Inflammatory macrophage (primary cell): ENCODE data around the gene CRADD.
"Not testable (repeated sequence)": the region's sequence is repeated elsewhere in the genome, so short reads cannot be mapped to it uniquely, and the experiment has no call there.

Experiments used
- DNase-seq, 2 donors: peaks; one replicate each; pipeline ENCODE4 v3.0.0-alpha.2; 2020 to 2022

The CRADD gene

DNA sequence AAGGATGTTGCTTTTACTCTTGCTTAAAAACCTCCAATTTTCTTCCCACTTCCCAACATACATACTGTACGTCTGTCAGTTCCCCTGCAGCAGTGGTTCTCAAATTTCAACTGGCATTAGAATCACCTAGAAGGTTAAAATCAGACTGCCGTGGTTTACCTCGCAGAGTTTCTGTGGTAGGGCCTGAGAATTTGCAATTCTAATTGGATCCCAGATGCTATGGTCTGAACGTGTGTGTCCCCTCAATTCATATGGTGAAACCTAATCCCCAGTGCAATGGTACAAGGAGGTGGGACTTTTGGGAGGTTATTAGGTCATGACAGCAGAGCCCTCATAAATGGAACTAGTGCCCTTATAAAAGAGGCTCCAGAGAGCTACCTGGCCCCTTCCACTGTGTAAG is 226.9 kb downstream of the CRADD start:
- DNase-seq: no peak

DNA sequence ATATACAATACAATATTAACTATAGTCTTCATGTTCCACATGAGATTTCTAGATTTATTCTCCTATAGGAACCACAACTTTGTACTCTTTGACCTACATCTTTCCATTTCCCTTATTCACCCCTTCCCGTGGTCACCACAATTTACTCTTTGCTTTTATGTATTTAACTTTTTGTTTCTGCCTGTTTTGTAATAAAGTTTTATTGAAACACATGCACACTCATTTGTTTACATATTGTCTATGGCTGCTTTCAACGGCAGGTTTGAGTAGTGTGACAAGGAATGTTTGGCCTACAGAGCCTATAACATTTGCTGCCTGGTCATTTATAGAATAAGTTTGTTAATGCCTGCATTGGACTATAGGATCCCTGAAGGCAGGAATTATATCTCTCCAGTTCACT is 231.1 kb downstream of the CRADD start:
- DNase-seq: no peak

DNA sequence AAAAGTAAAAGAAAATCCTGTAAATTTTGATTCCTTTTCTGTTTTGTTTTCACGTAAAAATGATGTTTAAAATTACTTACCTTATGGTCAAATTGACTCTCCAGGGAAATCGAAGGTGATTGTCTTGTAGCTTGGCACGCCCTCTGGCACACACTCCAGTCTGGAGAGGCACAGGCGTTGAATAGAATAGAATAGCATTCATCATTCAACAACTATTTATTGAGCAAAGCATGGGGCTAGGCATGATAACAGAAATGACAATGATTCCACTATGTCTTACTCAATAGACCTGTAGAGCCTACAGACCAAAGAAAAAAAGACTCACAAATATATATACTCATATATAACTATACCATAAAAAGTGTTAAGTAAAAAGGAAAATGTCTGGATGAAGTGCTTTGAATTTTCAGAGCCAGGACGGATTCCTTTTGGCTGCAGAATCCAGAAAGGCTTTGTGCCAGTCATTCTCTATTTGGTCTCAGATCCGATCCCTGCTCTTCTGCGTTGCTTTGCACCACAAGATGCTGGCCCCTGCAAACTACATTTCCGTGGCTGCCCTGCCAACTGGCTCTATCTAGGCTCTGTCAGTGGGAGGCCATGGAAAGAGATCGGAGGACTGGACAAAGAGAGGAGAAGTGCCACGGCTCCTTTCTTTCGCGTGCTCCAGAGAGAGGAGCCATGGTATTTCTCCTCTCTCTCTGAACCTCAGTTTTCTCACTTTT is 231.8 kb downstream of the CRADD start:
- DNase-seq: no peak

DNA sequence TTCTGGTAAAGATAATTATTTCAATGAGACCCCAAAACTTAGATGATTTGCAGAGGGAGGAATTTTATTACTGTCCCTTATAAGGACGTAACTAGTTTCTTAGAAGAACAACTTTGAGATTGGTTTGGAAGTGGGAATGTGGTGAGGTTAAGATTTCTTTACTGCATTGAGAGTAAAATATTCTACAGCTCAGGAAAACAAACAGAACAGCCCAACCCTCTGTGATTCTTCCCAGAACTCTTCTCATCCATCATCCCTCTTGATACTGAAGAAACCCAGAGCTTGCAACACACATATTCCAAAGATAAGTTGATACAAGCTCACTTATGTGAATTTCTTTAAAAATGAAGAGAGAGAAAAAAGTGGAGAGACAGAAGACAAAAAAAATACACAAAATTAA is 234.2 kb downstream of the CRADD start:
- DNase-seq: no peak

DNA sequence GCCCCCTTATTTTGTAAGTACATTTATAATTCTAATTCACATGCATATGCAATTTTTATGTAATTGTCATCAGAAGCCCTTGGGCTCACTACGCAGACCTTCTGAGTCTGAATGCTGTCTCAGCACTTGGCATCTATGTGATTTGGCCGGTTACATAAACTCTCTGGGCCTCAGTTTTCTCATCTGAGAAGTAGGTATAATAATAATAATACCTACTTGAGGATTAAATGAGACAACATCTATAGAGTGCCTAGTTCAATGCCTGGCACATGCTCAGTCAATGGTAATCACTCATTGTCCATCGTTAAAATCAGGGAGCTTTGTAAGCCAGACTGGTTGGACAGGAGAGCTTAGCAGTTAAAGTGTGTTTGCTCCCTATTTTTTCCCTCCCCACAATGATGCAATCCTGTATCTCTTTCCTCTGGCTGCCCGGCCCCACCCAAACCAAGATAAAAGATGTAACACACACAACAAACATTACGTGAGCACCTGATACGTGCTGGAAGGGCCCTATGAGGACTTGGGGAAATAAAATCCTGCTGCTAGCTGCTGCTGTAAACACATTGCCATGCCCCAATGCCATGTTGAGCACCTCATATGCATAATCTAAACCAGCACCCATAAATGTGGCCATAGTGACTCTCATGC is 235.0 kb downstream of the CRADD start:
- DNase-seq: no peak

DNA sequence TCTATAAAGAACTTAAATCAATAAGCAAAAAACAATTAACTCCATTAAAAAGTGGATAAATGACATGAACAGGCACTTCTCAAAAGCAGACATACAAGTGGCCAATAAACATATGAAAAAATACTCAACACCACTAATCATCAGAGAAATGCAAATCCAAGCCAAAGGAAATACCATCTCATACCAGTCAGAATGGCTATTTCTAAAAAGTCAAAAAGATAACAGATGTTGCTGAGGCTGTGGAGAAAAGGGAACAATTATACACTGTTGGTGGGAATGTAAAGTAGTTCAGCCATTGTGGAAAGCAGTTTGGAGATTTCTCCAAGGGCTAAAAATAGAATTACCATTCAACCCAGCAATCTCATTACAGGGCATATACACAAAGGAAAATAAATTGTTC is 236.7 kb downstream of the CRADD start:
- DNase-seq: no peak

DNA sequence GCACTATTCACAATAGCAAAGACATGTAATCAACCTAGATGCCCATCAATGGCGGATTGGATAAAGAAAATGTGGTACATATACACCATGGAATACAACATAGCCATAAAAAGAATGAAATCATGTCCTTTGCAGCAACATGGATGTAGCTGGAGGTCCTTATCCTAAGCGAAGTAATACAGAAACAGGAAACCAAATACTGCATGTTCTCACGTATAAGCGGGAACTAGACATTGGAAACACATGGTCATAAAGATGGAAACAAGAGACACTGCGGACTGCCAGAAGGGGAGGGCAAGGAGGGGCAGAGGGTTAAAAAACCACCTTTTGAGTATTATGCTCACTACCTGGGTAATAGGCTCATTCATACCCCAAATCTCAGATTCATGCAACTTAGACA is 237.1 kb downstream of the CRADD start:
- DNase-seq: no peak

DNA sequence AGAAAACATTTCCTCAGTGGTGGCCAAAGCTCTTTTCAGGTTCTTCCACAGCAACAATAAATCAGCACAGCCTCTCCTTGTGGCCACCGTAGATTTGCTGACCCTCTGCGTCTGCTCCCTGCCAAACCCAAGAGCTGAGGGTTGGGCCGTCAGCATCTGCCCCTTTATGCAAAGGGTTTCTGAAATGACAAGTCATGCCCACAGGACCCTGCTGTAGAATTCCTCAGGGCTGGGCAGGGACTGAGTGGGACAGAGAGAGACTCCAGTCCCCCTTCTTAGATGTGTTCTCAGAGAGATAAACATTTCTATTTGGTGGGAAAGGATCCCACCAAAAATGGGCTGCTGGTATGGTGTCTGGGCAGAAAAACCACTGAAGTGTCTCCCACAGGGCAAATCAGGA is 238.2 kb downstream of the CRADD start:
- DNase-seq: no peak

DNA sequence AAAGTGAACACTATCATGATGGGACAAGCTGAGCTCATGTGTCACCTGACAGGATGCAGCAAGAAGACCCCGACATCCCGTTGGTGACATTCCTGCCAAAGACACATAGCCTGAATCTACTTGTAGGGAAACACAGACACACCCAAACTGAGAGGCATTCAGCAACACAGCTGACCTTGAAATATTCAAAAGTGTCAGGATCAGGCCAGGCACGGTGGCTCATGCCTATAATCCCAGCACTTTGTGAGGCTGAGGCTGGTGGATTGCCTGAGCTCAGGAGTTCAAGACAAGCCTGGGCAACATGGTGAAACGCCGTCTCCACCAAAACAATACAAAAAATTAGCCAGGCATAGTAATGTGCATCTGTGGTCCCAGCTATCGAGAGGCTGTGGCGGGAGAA is 239.2 kb downstream of the CRADD start:
- no peak for DNase-seq

DNA sequence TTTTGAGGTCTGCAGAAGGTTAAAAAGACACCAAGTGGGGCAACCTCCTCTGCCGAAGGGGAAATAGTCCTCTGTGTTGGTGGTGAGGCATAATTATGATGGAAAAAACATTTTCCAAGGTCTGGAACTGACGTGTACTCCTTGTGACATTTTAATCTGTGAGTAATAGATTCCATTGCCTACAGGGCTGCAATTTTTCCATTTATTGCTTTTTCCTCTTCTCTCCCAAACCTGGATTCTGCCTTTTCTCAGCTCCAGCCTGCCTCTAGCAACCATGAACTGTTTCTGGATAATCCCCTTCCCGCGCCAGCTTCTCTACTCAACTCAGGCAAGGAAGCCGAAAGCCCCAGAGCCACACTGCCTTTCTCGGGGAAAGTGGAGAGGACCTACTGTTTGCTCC is 241.1 kb downstream of the CRADD start:
- DNase-seq: no peak

DNA sequence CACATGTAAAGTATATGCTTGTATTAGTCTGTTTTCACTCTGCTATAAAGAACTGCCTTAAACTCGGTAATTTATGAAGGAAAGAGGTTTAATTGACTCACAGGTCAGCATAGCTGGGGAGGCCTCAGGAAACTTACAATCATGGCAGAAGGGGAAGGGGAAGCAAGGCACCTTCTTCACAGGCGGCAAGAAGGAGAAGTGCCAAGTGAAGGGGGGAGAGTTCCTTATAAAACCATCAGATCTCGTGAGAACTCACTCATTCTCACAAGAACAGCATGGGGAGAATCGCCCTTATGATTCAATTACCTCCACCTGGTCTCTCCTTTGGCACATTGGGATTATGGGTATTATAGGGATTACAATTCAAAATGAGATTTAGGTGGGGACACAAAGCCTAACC is 241.7 kb downstream of the CRADD start:
- no peak for DNase-seq

DNA sequence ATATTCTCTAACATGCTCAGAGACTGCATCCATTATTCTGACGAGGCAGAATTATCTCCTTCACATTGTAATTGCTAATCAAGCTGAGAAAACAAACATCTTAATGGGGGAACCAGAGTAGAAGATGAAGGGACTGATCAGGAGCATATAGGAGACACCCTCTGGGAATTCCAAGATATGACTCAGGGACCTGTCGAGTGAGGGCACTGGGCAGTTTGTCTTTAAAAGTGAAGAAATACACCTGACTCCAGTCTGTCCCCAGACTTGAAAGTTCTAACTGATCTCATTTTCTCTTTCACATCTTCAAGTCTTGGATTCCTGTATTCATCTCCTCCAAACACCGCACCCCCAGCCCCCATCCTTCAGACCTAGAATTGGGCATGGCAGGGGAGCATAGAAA is 244.3 kb downstream of the CRADD start:
- no peak for DNase-seq

DNA sequence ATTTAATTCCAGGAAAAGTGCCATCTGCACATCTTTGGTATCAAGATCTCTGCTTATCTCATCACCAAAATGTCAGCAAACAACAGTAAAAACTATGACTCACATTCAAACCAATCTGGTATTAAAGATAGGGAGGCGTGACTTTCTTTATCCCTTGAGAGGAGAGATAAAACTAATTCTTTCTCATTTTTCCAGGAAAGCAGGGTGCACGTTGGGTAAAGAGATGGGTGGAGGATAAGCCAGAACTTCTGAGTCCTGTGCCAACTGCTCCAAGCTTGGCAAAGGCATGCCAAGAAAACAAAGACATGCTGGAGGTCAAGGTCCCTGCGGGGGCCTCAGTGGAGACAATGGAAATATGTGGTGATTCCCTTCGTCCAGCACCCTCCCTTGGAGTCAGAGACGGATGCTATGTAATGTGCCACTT is 245.4 kb downstream of the CRADD start:
- no peak for DNase-seq

DNA sequence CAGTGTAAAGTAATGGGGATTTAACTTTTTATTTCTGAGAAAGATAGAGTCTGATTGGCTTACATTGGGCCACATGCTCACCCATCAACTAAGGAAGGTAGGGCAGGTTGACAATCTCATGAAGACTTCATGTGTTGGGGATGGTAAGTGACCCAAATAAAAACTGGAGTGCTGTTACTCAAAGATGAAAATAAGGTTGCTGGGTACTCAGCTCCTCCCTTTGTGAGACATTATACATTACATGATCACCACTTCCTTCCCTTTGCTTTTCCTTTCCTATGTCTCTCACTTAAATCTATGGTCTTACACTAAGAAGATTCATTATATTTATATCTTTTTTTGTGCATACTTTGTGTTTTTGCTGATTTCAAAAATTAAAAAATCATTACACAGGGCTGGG is 247.2 kb downstream of the CRADD start:
- no peak for DNase-seq

DNA sequence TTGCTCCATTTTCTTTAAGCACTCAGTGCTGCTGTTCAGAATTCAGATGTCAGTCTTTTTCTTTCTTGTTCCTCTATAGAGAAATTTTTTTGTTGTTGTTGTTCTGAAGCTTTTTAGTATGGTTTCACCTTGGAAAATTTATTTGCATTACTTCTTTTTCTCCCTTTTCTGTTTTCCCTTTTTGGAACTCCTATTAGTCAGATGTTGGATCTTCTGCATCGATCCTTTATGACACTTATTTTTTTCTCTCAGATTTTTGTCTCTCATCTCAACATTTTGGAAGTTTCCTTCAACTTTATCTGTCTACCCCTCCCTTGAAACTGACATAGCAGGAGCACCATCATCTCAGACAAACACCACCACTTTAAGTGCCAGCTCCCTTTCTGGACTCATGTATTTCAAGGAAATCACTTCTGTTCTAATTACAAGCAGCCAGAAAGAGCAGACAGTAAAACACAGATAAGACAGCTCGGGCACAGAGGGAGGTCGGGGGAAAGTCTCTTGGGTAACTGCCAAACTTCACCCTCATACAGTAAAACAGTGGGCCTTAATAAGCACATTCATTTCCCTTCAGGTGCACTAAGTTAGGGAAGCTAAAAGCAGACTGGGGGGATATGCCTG is 248.5 kb downstream of the CRADD start:
- no peak for DNase-seq

DNA sequence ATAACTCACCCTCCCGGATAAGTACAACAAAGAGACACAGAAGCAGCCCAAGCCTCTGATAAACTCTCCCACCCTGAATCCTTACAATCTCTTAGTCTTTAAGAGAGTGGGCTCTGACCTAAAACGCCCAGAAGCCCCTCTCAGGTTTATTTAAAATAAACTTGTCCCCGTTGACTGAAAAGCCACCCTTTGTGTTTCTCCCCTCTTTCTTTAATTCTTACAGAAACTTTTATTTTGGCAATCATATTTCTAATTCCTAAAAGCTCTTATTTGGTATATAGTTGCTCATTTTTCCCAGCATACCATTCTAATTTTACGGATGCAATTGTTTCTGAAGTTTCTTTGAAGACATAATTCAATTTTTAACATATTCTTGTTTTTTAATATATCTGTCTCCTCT is 249.1 kb downstream of the CRADD start:
- DNase-seq: no peak

DNA sequence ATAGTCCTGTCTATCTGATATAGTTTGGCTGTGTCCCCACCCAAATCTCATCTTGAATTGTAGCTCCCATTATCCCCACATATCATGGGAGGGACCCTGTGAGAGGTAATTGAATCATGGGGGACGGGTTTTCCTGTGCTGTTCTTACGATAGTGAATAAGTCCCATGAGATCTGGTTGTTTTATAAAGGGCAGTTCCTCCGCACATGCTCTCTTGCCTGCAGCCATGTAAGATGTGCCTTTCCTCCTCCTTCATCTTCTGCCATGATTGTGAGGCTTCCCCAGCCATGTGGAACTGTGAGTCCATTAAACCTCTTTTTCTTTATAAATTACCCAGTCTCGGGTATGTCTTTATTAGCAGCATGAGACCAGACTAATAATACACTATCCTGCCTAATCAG is 251.9 kb downstream of the CRADD start:
- not testable (repeated sequence) for DNase-seq

DNA sequence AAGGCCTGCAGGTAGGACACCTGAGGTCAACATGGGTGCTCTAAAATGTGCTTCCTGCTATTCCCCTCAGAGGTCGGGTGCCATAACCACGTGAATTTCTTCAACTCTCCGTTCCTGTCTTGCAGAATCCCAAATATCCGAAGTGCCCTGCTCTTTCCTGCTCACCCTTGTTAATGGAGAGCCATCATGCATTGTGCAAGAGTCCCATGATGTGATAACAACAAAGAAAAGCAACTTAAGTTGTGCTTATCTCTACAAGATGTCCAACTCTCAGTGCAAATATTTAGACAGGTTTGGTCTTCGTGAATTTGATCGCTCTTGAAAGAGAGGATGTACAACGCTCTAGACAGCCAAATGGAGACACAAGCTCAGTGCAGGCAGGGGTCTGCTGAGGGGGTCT is 260.6 kb downstream of the CRADD start:
- DNase-seq: no peak

DNA sequence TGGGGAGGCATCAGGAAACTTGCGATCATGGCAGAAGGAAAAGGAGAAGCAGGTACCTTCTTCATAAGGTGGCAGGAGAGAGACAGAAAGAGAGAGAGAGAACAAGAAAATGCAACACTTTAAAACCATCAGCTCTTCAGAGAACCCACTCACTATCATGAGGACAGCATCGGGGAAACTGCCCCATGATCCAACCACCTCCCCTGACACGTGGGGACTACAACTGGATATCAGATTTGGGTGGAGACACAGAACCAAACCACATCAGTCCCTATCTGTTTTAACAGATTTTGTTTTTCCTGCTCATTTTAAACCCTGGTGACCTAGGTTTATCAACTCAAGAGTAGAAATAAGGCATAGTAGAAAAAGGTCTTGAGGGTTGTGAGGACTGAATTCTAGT is 261.1 kb downstream of the CRADD start:
- DNase-seq: no peak

DNA sequence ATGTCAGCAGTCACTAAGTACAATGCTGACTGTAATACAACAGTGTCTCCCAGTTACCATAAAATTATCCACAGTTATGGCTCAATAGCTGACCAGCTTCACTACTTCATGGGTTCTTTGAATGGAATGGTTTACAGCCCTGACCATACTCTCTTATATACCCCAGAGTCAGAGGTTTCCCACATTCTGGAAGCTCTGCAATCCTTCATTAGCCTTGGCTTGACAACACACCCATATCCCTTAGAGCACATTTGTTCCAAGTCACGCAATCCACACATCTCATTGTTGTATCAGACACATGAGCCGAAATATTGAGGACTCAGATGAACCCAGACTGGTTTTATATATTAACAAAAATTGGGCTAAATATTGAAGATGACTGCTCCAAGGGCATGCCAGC is 261.8 kb downstream of the CRADD start:
- no peak for DNase-seq

DNA sequence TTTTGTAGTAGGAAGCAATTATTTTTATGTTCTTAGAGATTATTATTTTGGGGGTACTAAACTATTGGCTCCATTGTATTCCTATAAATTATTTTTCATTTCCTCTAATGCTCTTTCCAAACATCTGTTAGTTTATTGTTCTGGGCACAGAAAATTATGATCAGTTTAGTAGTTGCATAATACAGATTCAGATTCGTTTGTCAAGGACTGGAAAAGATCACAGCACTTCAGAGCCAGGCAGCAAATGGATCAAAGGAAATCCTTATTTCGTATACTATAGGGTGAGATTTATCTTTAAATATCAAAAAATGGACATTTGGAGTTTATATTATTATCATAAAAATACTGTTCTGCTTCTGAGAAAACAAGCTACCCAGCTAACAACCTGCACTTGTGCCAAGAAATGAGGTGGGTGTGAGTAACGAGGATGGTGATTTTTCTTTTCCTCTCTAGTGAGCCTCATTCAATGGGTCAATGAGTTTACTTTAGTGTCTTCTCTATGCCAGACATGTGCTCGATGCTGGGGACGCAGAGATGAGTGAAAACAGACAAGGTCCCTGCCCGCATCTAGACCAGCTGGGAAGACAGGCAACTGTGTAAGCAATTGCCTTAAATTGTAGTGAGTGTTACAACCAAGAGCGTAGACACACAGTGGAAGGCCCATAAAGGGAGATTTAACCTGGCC is 262.6 kb downstream of the CRADD start:
- no peak for DNase-seq

DNA sequence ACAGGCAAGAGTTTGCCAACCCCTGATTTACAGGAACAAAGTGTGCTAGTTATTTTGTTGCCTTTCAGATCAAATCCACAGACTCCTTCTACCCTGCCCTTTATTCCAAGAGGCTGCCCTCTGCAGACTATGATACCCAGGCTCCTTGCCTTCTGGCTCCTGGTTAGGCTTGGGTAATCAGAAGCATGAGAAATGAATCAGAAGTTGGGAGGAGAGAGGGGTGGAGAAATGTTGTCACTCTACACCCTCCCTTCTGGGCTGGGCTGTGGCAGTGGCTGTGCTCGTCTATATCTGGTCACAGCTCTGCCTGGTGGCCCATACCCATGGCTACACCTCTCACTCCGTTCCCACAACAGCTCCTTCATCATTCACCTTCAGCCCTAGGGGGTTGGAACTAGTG is 266.6 kb downstream of the CRADD start:
- no peak for DNase-seq

DNA sequence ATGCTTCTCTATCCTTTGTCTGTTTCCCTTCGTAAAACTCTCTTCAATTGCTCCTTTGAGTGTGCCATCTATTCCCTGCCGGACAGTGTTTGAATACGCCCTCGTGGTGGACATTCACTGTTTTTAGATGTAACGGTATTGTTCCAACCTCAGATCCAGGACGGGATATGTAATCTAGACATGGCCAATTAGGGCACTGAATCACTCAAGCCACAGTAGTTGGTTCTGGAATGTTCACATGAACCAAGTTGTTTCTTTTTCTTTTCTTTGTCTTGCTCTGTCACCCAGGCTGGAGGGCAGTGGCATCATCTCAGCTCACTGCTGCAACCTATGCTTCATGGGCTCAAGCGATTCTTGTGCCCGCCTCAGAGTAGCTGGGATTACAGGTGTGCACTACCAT is 267.0 kb downstream of the CRADD start:
- DNase-seq: no peak
